ENCODE data around the gene PKNOX2. TPM values are rescaled to one million over a fixed set of nuclear protein-coding genes. Genes with fewer than 3 reads are reported as not detected.

Gene PKNOX2
- total RNA-seq, 3 donors from 2014 or later (not counting 1 experiment from before 2014, with no cell fraction given), result not detected

GRCh38 chr11:125378571-125378970 is 214.0 kb downstream of the PKNOX2 start:
- no peaks in the 10 kb centered on the region for H3K4me1 ChIP-seq (ENCODE audit: control insufficient read depth, insufficient read depth, low read length)
- H3K27me3 ChIP-seq (ENCODE audit: control insufficient read depth, insufficient read depth, low read length), result peaks cover 4% of the 10 kb centered on the region
- 90% methylated on average over 6 of the region's 6 CpGs for WGBS (ENCODE audit: insufficient coverage)
- no peaks in the 10 kb centered on the region for H3K36me3 ChIP-seq (ENCODE audit: control insufficient read depth, insufficient read depth, low read length)
- Mint-ChIP-seq H3K4me3 (no peak overlapping the region), H3K4me1 (no peaks in the 10 kb centered on the region), H3K36me3 (no peaks in the 10 kb centered on the region), H3K27ac (no peak overlapping the region), H3K27me3 (ENCODE audit: low read depth in 2 of 2) (peaks cover 29 to 36% of the 10 kb centered on the region in 2 donors), H3K9me3 (no peaks in the 10 kb centered on the region)
- no peak for DNase-seq
- H3K4me3 ChIP-seq (ENCODE audit: low read length), result no peak overlapping the region
- TF ChIP-seq, protein P1, sequence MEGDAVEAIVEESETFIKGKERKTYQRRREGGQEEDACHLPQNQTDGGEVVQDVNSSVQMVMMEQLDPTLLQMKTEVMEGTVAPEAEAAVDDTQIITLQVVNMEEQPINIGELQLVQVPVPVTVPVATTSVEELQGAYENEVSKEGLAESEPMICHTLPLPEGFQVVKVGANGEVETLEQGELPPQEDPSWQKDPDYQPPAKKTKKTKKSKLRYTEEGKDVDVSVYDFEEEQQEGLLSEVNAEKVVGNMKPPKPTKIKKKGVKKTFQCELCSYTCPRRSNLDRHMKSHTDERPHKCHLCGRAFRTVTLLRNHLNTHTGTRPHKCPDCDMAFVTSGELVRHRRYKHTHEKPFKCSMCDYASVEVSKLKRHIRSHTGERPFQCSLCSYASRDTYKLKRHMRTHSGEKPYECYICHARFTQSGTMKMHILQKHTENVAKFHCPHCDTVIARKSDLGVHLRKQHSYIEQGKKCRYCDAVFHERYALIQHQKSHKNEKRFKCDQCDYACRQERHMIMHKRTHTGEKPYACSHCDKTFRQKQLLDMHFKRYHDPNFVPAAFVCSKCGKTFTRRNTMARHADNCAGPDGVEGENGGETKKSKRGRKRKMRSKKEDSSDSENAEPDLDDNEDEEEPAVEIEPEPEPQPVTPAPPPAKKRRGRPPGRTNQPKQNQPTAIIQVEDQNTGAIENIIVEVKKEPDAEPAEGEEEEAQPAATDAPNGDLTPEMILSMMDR (IDR thresholded peaks at IDR 0.05), result no peak
- no peak for ATAC-seq
- no peaks in the 10 kb centered on the region for H3K9me3 ChIP-seq (ENCODE audit: control insufficient read depth, insufficient read depth, low read length)
- intact Hi-C loops (cut with micrococcal nuclease), result no loop called here
- no peak overlapping the region for H3K27ac ChIP-seq (ENCODE audit: low read length)

DNA sequence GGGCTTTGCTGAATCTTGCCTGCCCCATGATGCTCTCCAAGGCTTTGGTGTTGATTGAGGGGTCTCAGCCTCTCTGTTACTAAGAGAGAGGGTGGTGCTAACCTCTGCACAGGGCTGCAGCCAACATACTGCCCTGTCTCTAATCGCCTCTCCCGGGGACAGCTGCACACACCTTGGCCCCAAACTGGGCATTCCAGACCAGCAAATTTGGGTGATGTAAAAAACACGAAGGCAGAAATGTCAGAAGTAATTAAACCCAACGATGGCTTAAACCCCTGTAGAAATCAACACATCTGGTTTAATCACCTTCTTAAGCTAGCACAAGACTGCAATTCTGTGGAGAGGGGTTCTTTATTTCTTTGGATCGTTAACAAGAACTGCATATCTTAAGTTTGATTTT is 215.0 kb downstream of the PKNOX2 start:
- intact Hi-C loops (cut with micrococcal nuclease), result no loop called here
- Histone ChIP-seq H3K4me3 (ENCODE audit: low read length) (no peak overlapping the region), H3K27ac (ENCODE audit: low read length) (no peak overlapping the region), H3K9me3 (ENCODE audit: control insufficient read depth, insufficient read depth, low read length) (no peaks in the 10 kb centered on the region), H3K27me3 (ENCODE audit: control insufficient read depth, insufficient read depth, low read length) (peaks cover 4% of the 10 kb centered on the region), H3K36me3 (ENCODE audit: control insufficient read depth, insufficient read depth, low read length) (no peaks in the 10 kb centered on the region), H3K4me1 (ENCODE audit: control insufficient read depth, insufficient read depth, low read length) (no peaks in the 10 kb centered on the region)
- no peak overlapping the region for H3K4me3 Mint-ChIP-seq
- H3K9me3 Mint-ChIP-seq, result no peaks in the 10 kb centered on the region
- no peak overlapping the region for H3K27ac Mint-ChIP-seq
- no peaks in the 10 kb centered on the region for H3K36me3 Mint-ChIP-seq
- ATAC-seq, result no peak
- peaks cover 32 to 33% of the 10 kb centered on the region in 2 donors for H3K27me3 Mint-ChIP-seq (ENCODE audit: low read depth in 2 of 2)
- H3K4me1 Mint-ChIP-seq, result no peaks in the 10 kb centered on the region
- no peak for DNase-seq
- whole genome bisulfite sequencing (ENCODE audit: insufficient coverage), result 83% methylated on average over 4 of the region's 5 CpGs
- TF ChIP-seq, protein P1 (IDR thresholded peaks at IDR 0.05), result no peak

- H3K27ac ChIP-seq (ENCODE audit: low read length), result no peak overlapping the region
- H3K36me3 ChIP-seq (ENCODE audit: control insufficient read depth, insufficient read depth, low read length), result no peaks in the 10 kb centered on the region
- WGBS (ENCODE audit: insufficient coverage), result 76% methylated on average over 14 of the region's 14 CpGs
- Mint-ChIP-seq H3K27me3 (ENCODE audit: low read depth in 2 of 2) (peaks cover 31 to 32% of the 10 kb centered on the region in 2 donors), H3K4me3 (no peak overlapping the region), H3K4me1 (no peaks in the 10 kb centered on the region), H3K27ac (no peak overlapping the region), H3K36me3 (no peaks in the 10 kb centered on the region), H3K9me3 (no peaks in the 10 kb centered on the region)
- ATAC-seq (no peak), DNase-seq (no peak)
- TF ChIP-seq, protein P1 (IDR thresholded peaks at IDR 0.05), result no peak
- H3K9me3 ChIP-seq (ENCODE audit: control insufficient read depth, insufficient read depth, low read length), result no peaks in the 10 kb centered on the region
- H3K4me3 ChIP-seq (ENCODE audit: low read length), result no peak overlapping the region
- peaks cover 4% of the 10 kb centered on the region for H3K27me3 ChIP-seq (ENCODE audit: control insufficient read depth, insufficient read depth, low read length)
- H3K4me1 ChIP-seq (ENCODE audit: control insufficient read depth, insufficient read depth, low read length), result no peaks in the 10 kb centered on the region
- intact Hi-C loops (cut with micrococcal nuclease), result no loop called here
Observed at GRCh38 chr11:125379981-125380380, 215.4 kb downstream of the PKNOX2 start.

- no peak for ATAC-seq
- no peak overlapping the region for H3K27ac Mint-ChIP-seq
Observed at GRCh38 chr11:125380756-125381445, 216.3 kb downstream of the PKNOX2 start.

More at GRCh38 chr11:125380756-125381445, 216.3 kb downstream of the PKNOX2 start:
- no peaks in the 10 kb centered on the region for H3K9me3 ChIP-seq (ENCODE audit: control insufficient read depth, insufficient read depth, low read length)
- H3K4me3 Mint-ChIP-seq, result no peak overlapping the region
- WGBS (ENCODE audit: insufficient coverage), result 81% methylated on average over 9 of the region's 9 CpGs
- peaks cover 4% of the 10 kb centered on the region for H3K27me3 ChIP-seq (ENCODE audit: control insufficient read depth, insufficient read depth, low read length)
- H3K4me1 Mint-ChIP-seq, result no peaks in the 10 kb centered on the region
- H3K4me1 ChIP-seq (ENCODE audit: control insufficient read depth, insufficient read depth, low read length), result no peaks in the 10 kb centered on the region
- no peaks in the 10 kb centered on the region for H3K9me3 Mint-ChIP-seq
- intact Hi-C loops (cut with micrococcal nuclease), result no loop called here
- H3K27me3 Mint-ChIP-seq (ENCODE audit: low read depth in 2 of 2), result peaks cover 22 to 30% of the 10 kb centered on the region in 2 donors
- no peaks in the 10 kb centered on the region for H3K36me3 Mint-ChIP-seq
- no peaks in the 10 kb centered on the region for H3K36me3 ChIP-seq (ENCODE audit: control insufficient read depth, insufficient read depth, low read length)
- TF ChIP-seq, protein P1 (IDR thresholded peaks at IDR 0.05), result no peak
- no peak overlapping the region for H3K4me3 ChIP-seq (ENCODE audit: low read length)
- no peak overlapping the region for H3K27ac ChIP-seq (ENCODE audit: low read length)
- DNase-seq, result no peak

Data from natural killer cell (primary cell).